Endothelial cell of hepatic sinusoid (primary cell): Measurements from ENCODE around the gene ARL15.

Experiments used
- in situ Hi-C: cut with HindIII; loops from 2 replicates; pipeline ENCODE4 v1.10.0; 2017; ENCODE audit warnings: low sequenced_read_pairs

Gene ARL15

GRCh38 chr5:54288568-54289217 lies 21.7 kb downstream of the ARL15 start:
- in situ Hi-C loops, result no loop called here

GRCh38 chr5:54285686-54286085 lies 24.7 kb downstream of the ARL15 start:
- in situ Hi-C loops, result no loop called here

- in situ Hi-C loops, result no loop called here
These were observed 25.8 kb downstream of the ARL15 start for GRCh38 chr5:54284586-54284985.

GRCh38 chr5:54282876-54283275 lies 27.5 kb downstream of the ARL15 start:
- in situ Hi-C loops, result no loop called here

- in situ Hi-C loops, result no loop called here
These were observed 28.2 kb downstream of the ARL15 start for GRCh38 chr5:54281960-54282692.

- in situ Hi-C loops, result no loop called here
These were observed 30.4 kb downstream of the ARL15 start for GRCh38 chr5:54279960-54280359.

- in situ Hi-C loops, result no loop called here
These were observed 31.2 kb downstream of the ARL15 start for GRCh38 chr5:54278979-54279717.

- in situ Hi-C loops, result no loop called here
These were observed 32.1 kb downstream of the ARL15 start for GRCh38 chr5:54278036-54278830.

- in situ Hi-C loops, result no loop called here
These were observed 34.3 kb downstream of the ARL15 start for GRCh38 chr5:54276048-54276447.

GRCh38 chr5:54275361-54275760 lies 35.0 kb downstream of the ARL15 start:
- in situ Hi-C loops, result no loop called here

GRCh38 chr5:54274944-54275343 lies 35.4 kb downstream of the ARL15 start:
- in situ Hi-C loops, result no loop called here

- in situ Hi-C loops, result no loop called here
These were observed 36.7 kb downstream of the ARL15 start for GRCh38 chr5:54273715-54274114.

GRCh38 chr5:54272746-54273145 lies 37.6 kb downstream of the ARL15 start:
- in situ Hi-C loops, result no loop called here

GRCh38 chr5:54270326-54270725 lies 40.0 kb downstream of the ARL15 start:
- in situ Hi-C loops, result no loop called here

- in situ Hi-C loops, result no loop called here
These were observed 45.8 kb downstream of the ARL15 start for GRCh38 chr5:54264574-54264973.

- in situ Hi-C loops, result no loop called here
These were observed 46.9 kb downstream of the ARL15 start for GRCh38 chr5:54263447-54263846.

GRCh38 chr5:54261596-54261995 lies 48.8 kb downstream of the ARL15 start:
- in situ Hi-C loops, result no loop called here

- in situ Hi-C loops, result no loop called here
These were observed 50.4 kb downstream of the ARL15 start for GRCh38 chr5:54259981-54260380.

- in situ Hi-C loops, result no loop called here
These were observed 51.3 kb downstream of the ARL15 start for GRCh38 chr5:54259090-54259489.

- in situ Hi-C loops, result no loop called here
These were observed 52.8 kb downstream of the ARL15 start for GRCh38 chr5:54257366-54258118.
